Activated naive CD4-positive, alpha-beta T cell treated with anti-CD3 and anti-CD28 coated beads, Interleukin-2, amount 10 ng/mL, durations not matched to agents 7 days and 5 days (primary cell): ENCODE measurements around the gene RPTOR.

Experiments used
- CTCF ChIA-PET: fragments of 350-600 bp; sonication (Branson Sonifier 250); formaldehyde crosslinking; loops from one replicate; lab custom pipeline; 2021; ENCODE audit warnings: antibody characterized with exemption; lab: Charles Lee
- DNase-seq: peaks from one replicate; pipeline ENCODE4 v3.0.0-alpha.2; 2020
- H3K27ac Mint-ChIP-seq: one replicate; pipeline ENCODE4 v1.8.0; 2021; ENCODE audit warnings: mild to moderate bottlenecking, moderate library complexity, mixed read lengths
- H3K27me3 Mint-ChIP-seq: one replicate; pipeline ENCODE4 v1.8.0; 2021; ENCODE audit warnings: mild to moderate bottlenecking, mixed read lengths
- H3K36me3 Mint-ChIP-seq: one replicate; pipeline ENCODE4 v1.8.0; 2021; ENCODE audit warnings: mixed read lengths
- H3K4me1 Mint-ChIP-seq: one replicate; pipeline ENCODE4 v1.8.0; 2021; ENCODE audit warnings: mixed read lengths
- H3K4me3 Mint-ChIP-seq: one replicate; pipeline ENCODE4 v1.8.0; 2021; ENCODE audit warnings: mild to moderate bottlenecking, moderate library complexity, mixed read lengths
- H3K9me3 Mint-ChIP-seq: one replicate; pipeline ENCODE4 v1.8.0; 2021; ENCODE audit warnings: mixed read lengths

Gene RPTOR

GRCh38 chr17:80664217-80664790 lies 119.7 kb downstream of the RPTOR start:
- H3K27ac Mint-ChIP-seq: peak overlapping the region; percentile 95
- H3K4me1 Mint-ChIP-seq: peaks cover 86% of the 10 kb centered on the region
- H3K9me3 Mint-ChIP-seq: peaks cover 2% of the 10 kb centered on the region
- CTCF ChIA-PET: interaction anchor here (0.6 kb wide), 1 partner anchor 64 kb away, joined by 3 read pairs; no protein-coding TSS in a partner anchor
- H3K27me3 Mint-ChIP-seq: no peaks in the 10 kb centered on the region
- DNase-seq: no peak
- H3K36me3 Mint-ChIP-seq: peaks cover 42% of the 10 kb centered on the region
- peak overlapping the region; percentile 70 for H3K4me3 Mint-ChIP-seq

- peaks cover 95% of the 10 kb centered on the region for H3K4me1 Mint-ChIP-seq
- peak overlapping the region; percentile 67 for H3K4me3 Mint-ChIP-seq
- peaks cover 49% of the 10 kb centered on the region for H3K36me3 Mint-ChIP-seq
- peak overlapping the region; percentile 95 for H3K27ac Mint-ChIP-seq
- no peaks in the 10 kb centered on the region for H3K27me3 Mint-ChIP-seq
- CTCF ChIA-PET: no interaction called here
- DNase-seq: no peak
- H3K9me3 Mint-ChIP-seq: peaks cover 2% of the 10 kb centered on the region
Observed at GRCh38 chr17:80665792-80666191, 121.2 kb downstream of the RPTOR start.

- Mint-ChIP-seq H3K4me1 (peaks cover 99% of the 10 kb centered on the region), H3K36me3 (peaks cover 50% of the 10 kb centered on the region), H3K27me3 (no peaks in the 10 kb centered on the region), H3K27ac (peak overlapping the region; percentile 88), H3K4me3 (no peak overlapping the region), H3K9me3 (peaks cover 2% of the 10 kb centered on the region)
- no peak for DNase-seq
- CTCF ChIA-PET: no interaction called here
Observed at GRCh38 chr17:80666867-80667266, 122.2 kb downstream of the RPTOR start.

GRCh38 chr17:80667462-80668277 lies 123.0 kb downstream of the RPTOR start:
- peak; percentile 61 for DNase-seq
- CTCF ChIA-PET: interaction anchor here (0.8 kb wide), 1 partner anchor 231 kb away, joined by 3 read pairs; no protein-coding TSS in a partner anchor
- Mint-ChIP-seq H3K27me3 (no peaks in the 10 kb centered on the region), H3K4me1 (peaks cover 95% of the 10 kb centered on the region), H3K36me3 (peaks cover 43% of the 10 kb centered on the region), H3K4me3 (peak overlapping the region; percentile 19), H3K9me3 (peaks cover 2% of the 10 kb centered on the region), H3K27ac (peak overlapping the region; percentile 88)

GRCh38 chr17:80668375-80669148 lies 123.9 kb downstream of the RPTOR start:
- Mint-ChIP-seq H3K4me3 (no peak overlapping the region), H3K27me3 (no peaks in the 10 kb centered on the region), H3K9me3 (peaks cover 2% of the 10 kb centered on the region), H3K27ac (peak overlapping the region; percentile 88), H3K4me1 (peaks cover 95% of the 10 kb centered on the region), H3K36me3 (peaks cover 43% of the 10 kb centered on the region)
- CTCF ChIA-PET: no interaction called here
- DNase-seq: no peak

GRCh38 chr17:80671039-80671824 lies 126.6 kb downstream of the RPTOR start:
- peaks cover under 1% of the 10 kb centered on the region for H3K9me3 Mint-ChIP-seq
- H3K4me3 Mint-ChIP-seq: no peak overlapping the region
- peak overlapping the region; percentile 77 for H3K27ac Mint-ChIP-seq
- peaks cover 52% of the 10 kb centered on the region for H3K36me3 Mint-ChIP-seq
- CTCF ChIA-PET: no interaction called here
- peaks cover 97% of the 10 kb centered on the region for H3K4me1 Mint-ChIP-seq
- H3K27me3 Mint-ChIP-seq: no peaks in the 10 kb centered on the region
- DNase-seq: no peak

GRCh38 chr17:80671825-80672110 lies 127.1 kb downstream of the RPTOR start:
- no peak overlapping the region for H3K4me3 Mint-ChIP-seq
- DNase-seq: no peak
- no peaks in the 10 kb centered on the region for H3K27me3 Mint-ChIP-seq
- CTCF ChIA-PET: no interaction called here
- peak overlapping the region; percentile 50 for H3K27ac Mint-ChIP-seq
- no peaks in the 10 kb centered on the region for H3K9me3 Mint-ChIP-seq
- H3K4me1 Mint-ChIP-seq: peaks cover 97% of the 10 kb centered on the region
- peaks cover 48% of the 10 kb centered on the region for H3K36me3 Mint-ChIP-seq

- H3K4me1 Mint-ChIP-seq: peaks cover 97% of the 10 kb centered on the region
- H3K27me3 Mint-ChIP-seq: no peaks in the 10 kb centered on the region
- peak; percentile 69 for DNase-seq
- no peaks in the 10 kb centered on the region for H3K9me3 Mint-ChIP-seq
- peak overlapping the region; percentile 13 for H3K4me3 Mint-ChIP-seq
- H3K27ac Mint-ChIP-seq: peak overlapping the region; percentile 85
- peaks cover 47% of the 10 kb centered on the region for H3K36me3 Mint-ChIP-seq
- CTCF ChIA-PET: interaction anchor here (0.8 kb wide), 1 partner anchor 68 kb away, joined by 3 read pairs; no protein-coding TSS in a partner anchor
Observed at GRCh38 chr17:80673152-80673920, 128.7 kb downstream of the RPTOR start.

GRCh38 chr17:80675438-80676095 lies 130.9 kb downstream of the RPTOR start:
- peaks cover 42% of the 10 kb centered on the region for H3K36me3 Mint-ChIP-seq
- H3K4me3 Mint-ChIP-seq: no peak overlapping the region
- H3K27ac Mint-ChIP-seq: peak overlapping the region; percentile 3
- no peaks in the 10 kb centered on the region for H3K9me3 Mint-ChIP-seq
- peaks cover 97% of the 10 kb centered on the region for H3K4me1 Mint-ChIP-seq
- no peaks in the 10 kb centered on the region for H3K27me3 Mint-ChIP-seq
- no peak for DNase-seq
- CTCF ChIA-PET: interaction anchor here (1.1 kb wide), 1 partner anchor 26 kb away, joined by 3 read pairs; no protein-coding TSS in a partner anchor

GRCh38 chr17:80676096-80676466 lies 131.4 kb downstream of the RPTOR start:
- DNase-seq: no peak
- H3K27me3 Mint-ChIP-seq: no peaks in the 10 kb centered on the region
- H3K9me3 Mint-ChIP-seq: no peaks in the 10 kb centered on the region
- CTCF ChIA-PET: interaction anchor here (1.4 kb wide), 1 partner anchor 100 kb away, joined by 3 read pairs; no protein-coding TSS in a partner anchor
- H3K27ac Mint-ChIP-seq: peak overlapping the region; percentile 3
- peaks cover 94% of the 10 kb centered on the region for H3K4me1 Mint-ChIP-seq
- H3K36me3 Mint-ChIP-seq: peaks cover 37% of the 10 kb centered on the region
- no peak overlapping the region for H3K4me3 Mint-ChIP-seq

GRCh38 chr17:80676564-80676963 lies 131.9 kb downstream of the RPTOR start:
- Mint-ChIP-seq H3K27ac (no peak overlapping the region), H3K4me3 (no peak overlapping the region), H3K27me3 (no peaks in the 10 kb centered on the region), H3K4me1 (peaks cover 89% of the 10 kb centered on the region), H3K9me3 (no peaks in the 10 kb centered on the region), H3K36me3 (peaks cover 32% of the 10 kb centered on the region)
- CTCF ChIA-PET: interaction anchor here (1.1 to 1.4 kb wide), 2 partner anchors 101 to 223 kb away, joined by 3 to 4 read pairs; no protein-coding TSS in a partner anchor
- DNase-seq: no peak

- Mint-ChIP-seq H3K4me3 (no peak overlapping the region), H3K4me1 (peaks cover 84% of the 10 kb centered on the region)
Observed at GRCh38 chr17:80677214-80677756, 132.6 kb downstream of the RPTOR start.

More at GRCh38 chr17:80677214-80677756, 132.6 kb downstream of the RPTOR start:
- DNase-seq: no peak
- Mint-ChIP-seq H3K27ac (peak overlapping the region; percentile 92), H3K36me3 (peaks cover 31% of the 10 kb centered on the region), H3K9me3 (no peaks in the 10 kb centered on the region), H3K27me3 (no peaks in the 10 kb centered on the region)
- CTCF ChIA-PET: interaction anchor here (1.1 to 1.4 kb wide), 2 partner anchors 102 to 222 kb away, joined by 3 to 4 read pairs; no protein-coding TSS in a partner anchor
